Upper lobe of left lung (tissue), 4 donors: ENCODE measurements around the gene HOMER1.

Experiments used
- EP300 ChIP-seq, 4 donors: sonication (generic); formaldehyde crosslinking; IDR thresholded peaks; one replicate each; pipeline ENCODE4 v1.5.1; 2017; ENCODE audit warnings: antibody characterized with exemption in 4 of 4, control low read depth in 2 of 4
- POLR2A ChIP-seq, 4 donors: fragments of 450-650 bp; IDR thresholded peaks; one replicate each; pipeline ENCODE4 v1.5.1; 2016 to 2017; ENCODE audit warnings: antibody characterized with exemption in 4 of 4, mild to moderate bottlenecking in 2 of 4
- POLR2AphosphoS5 ChIP-seq, 2 donors: sonication (generic); formaldehyde crosslinking; IDR thresholded peaks; one replicate each; pipeline ENCODE4 v1.5.1; 2017; ENCODE audit warnings: antibody characterized with exemption in 2 of 2
- TF ChIP-seq, protein P1 (sequence below), 6 experiments: fragments of 450-650 bp in 4 of 6; fragments of 200-600 bp in 2 of 6; sonication (generic) in 2 of 6; IDR thresholded peaks; one replicate each; pipeline ENCODE4 v1.5.1; 2016 to 2019; ENCODE audit warnings: antibody characterized with exemption in 6 of 6

- TF ChIP-seq, protein P1, sequence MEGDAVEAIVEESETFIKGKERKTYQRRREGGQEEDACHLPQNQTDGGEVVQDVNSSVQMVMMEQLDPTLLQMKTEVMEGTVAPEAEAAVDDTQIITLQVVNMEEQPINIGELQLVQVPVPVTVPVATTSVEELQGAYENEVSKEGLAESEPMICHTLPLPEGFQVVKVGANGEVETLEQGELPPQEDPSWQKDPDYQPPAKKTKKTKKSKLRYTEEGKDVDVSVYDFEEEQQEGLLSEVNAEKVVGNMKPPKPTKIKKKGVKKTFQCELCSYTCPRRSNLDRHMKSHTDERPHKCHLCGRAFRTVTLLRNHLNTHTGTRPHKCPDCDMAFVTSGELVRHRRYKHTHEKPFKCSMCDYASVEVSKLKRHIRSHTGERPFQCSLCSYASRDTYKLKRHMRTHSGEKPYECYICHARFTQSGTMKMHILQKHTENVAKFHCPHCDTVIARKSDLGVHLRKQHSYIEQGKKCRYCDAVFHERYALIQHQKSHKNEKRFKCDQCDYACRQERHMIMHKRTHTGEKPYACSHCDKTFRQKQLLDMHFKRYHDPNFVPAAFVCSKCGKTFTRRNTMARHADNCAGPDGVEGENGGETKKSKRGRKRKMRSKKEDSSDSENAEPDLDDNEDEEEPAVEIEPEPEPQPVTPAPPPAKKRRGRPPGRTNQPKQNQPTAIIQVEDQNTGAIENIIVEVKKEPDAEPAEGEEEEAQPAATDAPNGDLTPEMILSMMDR (IDR thresholded peaks at IDR 0.05): no peak
- no peak for TF ChIP-seq POLR2AphosphoS5 (IDR thresholded peaks at IDR 0.05)
- no peak for TF ChIP-seq POLR2A (IDR thresholded peaks at IDR 0.05)
- no peak for TF ChIP-seq EP300 (IDR thresholded peaks at IDR 0.05)
Observed at GRCh38 chr5:79505138-79505537, 8.8 kb downstream of the HOMER1 start.
